HepG2 (cell line): ENCODE results near the gene INHBB. TPM values are rescaled to one million over a fixed set of nuclear protein-coding genes. Genes with fewer than 3 reads are reported as not detected.
A peak's percentile ranks its signal among the peaks of the same experiment; 100 is the strongest.

ENCODE experiments used
- ATAC-seq: fragments of 200-7000 bp; cut with Tn5 transposase; 3 replicates; pipeline ENCODE4 v1.9.1; 2020; ENCODE audit warnings: mild to moderate bottlenecking, moderate library complexity
- BruUV-seq: library from RNA; stranded (reverse); fragments of 400-500 nt; replicated peaks from 2 replicates; lab custom pipeline; 2021; lab: Mats Ljungman, UMichigan
- CTCF ChIA-PET: fragments of 300-600 bp; formaldehyde crosslinking; extraction: SDS; loops from one replicate; lab custom pipeline; 2021; ENCODE audit warnings: low total read pairs, inconsistent platforms, low intra/inter-chr PET ratio; lab: Yijun Ruan, JAX
- POLR2A ChIA-PET: fragments of 350-600 bp; sonication (Branson Sonifier 250); formaldehyde crosslinking; loops from one replicate; lab custom pipeline; 2020; ENCODE audit warnings: antibody characterized with exemption, inconsistent platforms; lab: Yijun Ruan, JAX
- DNase-seq: peaks from one replicate; pipeline ENCODE4 v3.0.0-alpha.2; 2015; ENCODE audit warnings: low spot score
- FAIRE-seq: peaks from 3 replicates; lab custom pipeline; 2011; peaks lifted over from hg19 to GRCh38; lab: Jason Lieb, UNC
- H2AFZ ChIP-seq: one replicate; pipeline ENCODE4 v1.6.1; 2011; ENCODE audit warnings: low read length, inconsistent platforms
- H3K27ac ChIP-seq: fragments of 300-600 bp; 3 replicates; pipeline ENCODE4 v1.8.0; 2011; ENCODE audit warnings: mixed run types, mild to moderate bottlenecking, mixed read lengths, low read length, inconsistent platforms; ENCODE audit not compliant: insufficient read depth; ENCODE audit errors: extremely low read length
- H3K27me3 ChIP-seq, 2 experiments: fragments of 200-600 bp in 1 of 2; 2 replicates in 1 of 2; 3 replicates in 1 of 2; pipeline versions ENCODE4 v1.6.0 to v1.8.0; 2011; ENCODE audit warnings: low read length in 2 of 2, mild to moderate bottlenecking in 2 of 2, moderate library complexity in 2 of 2, inconsistent platforms in 1 of 2; ENCODE audit not compliant: insufficient read depth in 2 of 2, control insufficient read depth in 1 of 2
- H3K36me3 ChIP-seq, 2 experiments: fragments of 200-600 bp in 1 of 2; replicated peaks in 1 of 2; 2 replicates in 1 of 2; 3 replicates in 1 of 2; pipeline versions ENCODE4 v1.5.1 to v1.8.0; 2011; ENCODE audit warnings: low read length in 2 of 2, inconsistent platforms in 1 of 2; ENCODE audit not compliant: insufficient read depth in 2 of 2, control insufficient read depth in 1 of 2
- H3K4me1 ChIP-seq: 2 replicates; pipeline ENCODE4 v1.5.1; 2012; ENCODE audit warnings: low read length, inconsistent platforms; ENCODE audit not compliant: insufficient read depth
- H3K4me2 ChIP-seq: 2 replicates; pipeline ENCODE4 v1.6.0; 2011; ENCODE audit warnings: low read depth, low read length, inconsistent platforms
- H3K4me3 ChIP-seq, 3 experiments: fragments of 200-600 bp in 1 of 3; sonication (generic), shearing (Covaris generic) in 1 of 3; replicated peaks in 1 of 3; 2 replicates each; pipeline ENCODE4 v1.5.1; 2011 to 2016; ENCODE audit warnings: low read length in 3 of 3, inconsistent platforms in 2 of 3, low read depth in 2 of 3, mild to moderate bottlenecking in 2 of 3, control low read depth in 1 of 3, mixed read lengths in 1 of 3; ENCODE audit not compliant: insufficient read depth in 1 of 3
- H3K79me2 ChIP-seq: one replicate; pipeline ENCODE4 v1.6.1; 2011; ENCODE audit warnings: low read length, inconsistent platforms; ENCODE audit not compliant: insufficient read depth
- H3K9ac ChIP-seq: 2 replicates; pipeline ENCODE4 v1.6.0; 2011; ENCODE audit warnings: mild to moderate bottlenecking, low read depth, low read length, inconsistent platforms; ENCODE audit not compliant: insufficient read depth
- H3K9me3 ChIP-seq: 2 replicates; pipeline ENCODE4 v1.5.1; 2012; ENCODE audit warnings: mild to moderate bottlenecking, low read length
- H4K20me1 ChIP-seq: 2 replicates; pipeline ENCODE4 v1.6.0; 2011; ENCODE audit warnings: inconsistent platforms, mild to moderate bottlenecking, low read length, moderate library complexity; ENCODE audit not compliant: insufficient read depth
- DNMT1 ChIP-seq: sonication (generic); formaldehyde crosslinking; IDR thresholded peaks from 2 replicates; pipeline ENCODE4 v1.5.1; 2020; ENCODE audit warnings: mild to moderate bottlenecking, missing genetic modification reagents
- FIP1L1 ChIP-seq: fragments of 200-400 bp; formaldehyde crosslinking; IDR thresholded peaks from 2 replicates; pipeline ENCODE4 v1.6.1; 2018; ENCODE audit warnings: low read depth, mild to moderate bottlenecking, low read length, moderate library complexity, borderline replicate concordance; ENCODE audit not compliant: insufficient read depth
- FOXA1 ChIP-seq, 2 experiments: fragments of 450-650 bp in 1 of 2; sonication (generic) in 1 of 2; formaldehyde crosslinking in 1 of 2; IDR thresholded peaks; 2 replicates each; pipeline versions ENCODE4 v1.4.0 to v1.6.1; 2016 to 2020; ENCODE audit warnings: missing genetic modification reagents in 1 of 2
- FOXO1 ChIP-seq: sonication (generic); formaldehyde crosslinking; IDR thresholded peaks from 2 replicates; pipeline ENCODE4 v1.4.0; 2020; ENCODE audit warnings: missing genetic modification reagents
- HNRNPK ChIP-seq: fragments of 200-400 bp; formaldehyde crosslinking; IDR thresholded peaks from 2 replicates; pipeline ENCODE4 v1.6.1; 2018; ENCODE audit warnings: low read length, low read depth, moderate library complexity, mild to moderate bottlenecking; ENCODE audit not compliant: poor library complexity, severe bottlenecking
- HOXA9 ChIP-seq: sonication (generic); formaldehyde crosslinking; IDR thresholded peaks from 2 replicates; pipeline ENCODE4 v1.8.1; 2022; ENCODE audit warnings: missing genetic modification reagents, mild to moderate bottlenecking, moderate library complexity, borderline replicate concordance
- KMT2B ChIP-seq: IDR thresholded peaks from 2 replicates; pipeline ENCODE4 v1.6.1; 2016; ENCODE audit warnings: missing genetic modification reagents, missing compliant biosample characterization
- MTA1 ChIP-seq: sonication (generic); formaldehyde crosslinking; IDR thresholded peaks from 2 replicates; pipeline ENCODE4 v1.4.0; 2020; ENCODE audit warnings: missing genetic modification reagents, mild to moderate bottlenecking, borderline replicate concordance
- RFXAP ChIP-seq: sonication (generic); formaldehyde crosslinking; IDR thresholded peaks from 2 replicates; pipeline ENCODE4 v1.4.0; 2020; ENCODE audit warnings: missing genetic modification reagents, borderline replicate concordance
- TIGD3 ChIP-seq: sonication (generic); formaldehyde crosslinking; IDR thresholded peaks from 2 replicates; pipeline ENCODE4 v1.5.1; 2020; ENCODE audit warnings: mild to moderate bottlenecking, missing genetic modification reagents, borderline replicate concordance
- ZNF354B ChIP-seq: sonication (generic); formaldehyde crosslinking; IDR thresholded peaks from 2 replicates; pipeline ENCODE4 v1.8.0; 2022; ENCODE audit warnings: mild to moderate bottlenecking, missing genetic modification reagents
- WGBS: methylation state at CpG from one replicate; pipeline ENCODE4 v1.1.6; 2017; ENCODE audit warnings: low lambda C conversion rate; 5-methylcytosine and 5-hydroxymethylcytosine counted together
- in situ Hi-C: cut with HindIII; loops from 2 replicates; pipeline ENCODE4 v1.10.0; 2017; ENCODE audit warnings: low pct_unique_long_range_greater_than_20kb; ENCODE audit not compliant: extremely low pct_ligation_motif_present
- intact Hi-C: fragments of 100-400 bp; cut with micrococcal nuclease; formaldehyde crosslinking; loops from one replicate; pipeline ENCODE4 v1.10.0; 2022; ENCODE audit not compliant: unreplicated experiment
- polyA plus RNA-seq, 8 experiments: library from polyadenylated mRNA; depleted of rRNA in 3 of 8; stranded (reverse) in 7 of 8; unstranded in 1 of 8; fragments of >200 nt; fragmentation: Illumina TruSeq in 4 of 8; extraction: Trizol in 4 of 8; gene quantifications; 2 replicates each; pipeline versions ENCODE4 v1.2.1 to v1.2.3, GENCODE V29; 2011 to 2016; ENCODE audit warnings: low read depth in 4 of 8, missing spikeins in 1 of 8, mixed read lengths in 1 of 8; ENCODE audit not compliant: insufficient read depth in 1 of 8
- total RNA-seq, 5 experiments: library from RNA; depleted of rRNA; stranded (reverse); fragments of >200 nt; fragmentation: Illumina TruSeq; extraction: Trizol; gene quantifications; 2 replicates each; pipeline ENCODE4 v1.2.3, GENCODE V29; 2016; ENCODE audit warnings: low read depth in 1 of 5
- TF ChIP-seq, protein P1 (sequence below): sonication (generic); formaldehyde crosslinking; IDR thresholded peaks from 2 replicates; pipeline ENCODE4 v1.5.0; 2020; ENCODE audit warnings: mild to moderate bottlenecking, missing genetic modification reagents, moderate library complexity

Gene INHBB
- total and polyA plus RNA-seq, 2 of the 13 experiments (the other 11 are each of a cell fraction or from before 2014, with no cell fraction given), result 0.20 to 1.7 TPM

GRCh38 chr2:120348737-120349439 lies 3.0 kb downstream of the INHBB start (continued):
- TF ChIP-seq HOXA9, result 0 out of 2 replicates have a peak, but pooled peaks have one; percentile 29
- peak; percentile 50; the same call in 1 of the 2 replicates for TF ChIP-seq MTA1
- TF ChIP-seq FOXO1 (CRISPR knock-in tag), result 0 out of 2 replicates have a peak, but pooled peaks have one; percentile 4
- TF ChIP-seq, all 625 proteins: peak for 5

- no peaks in the 10 kb centered on the region for H3K36me3 ChIP-seq
- WGBS, result 91% methylated on average over 19 of the region's 31 CpGs
- FAIRE-seq, result no peak
- TF ChIP-seq RFXAP, result no peak
- TF ChIP-seq DNMT1, result 0 out of 2 replicates have a peak, but pooled peaks have one; percentile 11
- ATAC-seq, result no peak
- peaks cover 20 to 82% of the 10 kb centered on the region in 2 experiments; a peak in 4 of 5 replicates for H3K27me3 ChIP-seq
- in situ Hi-C loops, result loop anchor here (5.0 to 10.0 kb wide), 2 partner anchors 48 to 165 kb away; no protein-coding TSS in a partner anchor
- H3K9me3 ChIP-seq, result no peaks in the 10 kb centered on the region
- peaks cover 26% of the 10 kb centered on the region for H3K4me1 ChIP-seq
- H2AFZ ChIP-seq, result no peak overlapping the region
- no peak overlapping the region for H3K4me2 ChIP-seq
- CTCF ChIA-PET, result no interaction called here
- DNase-seq, result no peak
- no peak overlapping the region for H3K9ac ChIP-seq
- POLR2A ChIA-PET, result no interaction called here
- H3K27ac ChIP-seq, result no peak overlapping the region
- intact Hi-C loops, result no loop called here
- no TSS peak for BruUV-seq
- no peak overlapping the region for H3K4me3 ChIP-seq
- H4K20me1 ChIP-seq, result peaks cover 3% of the 10 kb centered on the region; the same call in 1 of the 2 replicates
- no peaks in the 10 kb centered on the region for H3K79me2 ChIP-seq
Measured at GRCh38 chr2:120349440-120349921, 3.5 kb downstream of the INHBB start.

- no peaks in the 10 kb centered on the region for H3K79me2 ChIP-seq
- ChIA-PET POLR2A (no interaction called here), CTCF (no interaction called here)
- no peak overlapping the region for H3K27ac ChIP-seq
- peaks cover 3% of the 10 kb centered on the region; the same call in 1 of the 2 replicates for H4K20me1 ChIP-seq
- H2AFZ ChIP-seq, result no peak overlapping the region
- WGBS, result 79% methylated on average over 17 of the region's 17 CpGs
- ATAC-seq, result no peak
- DNase-seq, result no peak
- no TSS peak for BruUV-seq
- H3K4me1 ChIP-seq, result peaks cover 26% of the 10 kb centered on the region
- no peak overlapping the region for H3K9ac ChIP-seq
- no peak overlapping the region for H3K4me3 ChIP-seq
- H3K4me2 ChIP-seq, result no peak overlapping the region
- H3K27me3 ChIP-seq, result peaks cover 24 to 82% of the 10 kb centered on the region in 2 experiments
- no peaks in the 10 kb centered on the region for H3K36me3 ChIP-seq
- no peak for FAIRE-seq
- intact Hi-C loops, result no loop called here
- H3K9me3 ChIP-seq, result no peaks in the 10 kb centered on the region
- in situ Hi-C loops, result no loop called here
- TF ChIP-seq ZNF354B (CRISPR knock-in tag), result no peak
- no peak for TF ChIP-seq HNRNPK
- no peak for TF ChIP-seq TIGD3 (CRISPR knock-in tag)
- TF ChIP-seq, protein P1, sequence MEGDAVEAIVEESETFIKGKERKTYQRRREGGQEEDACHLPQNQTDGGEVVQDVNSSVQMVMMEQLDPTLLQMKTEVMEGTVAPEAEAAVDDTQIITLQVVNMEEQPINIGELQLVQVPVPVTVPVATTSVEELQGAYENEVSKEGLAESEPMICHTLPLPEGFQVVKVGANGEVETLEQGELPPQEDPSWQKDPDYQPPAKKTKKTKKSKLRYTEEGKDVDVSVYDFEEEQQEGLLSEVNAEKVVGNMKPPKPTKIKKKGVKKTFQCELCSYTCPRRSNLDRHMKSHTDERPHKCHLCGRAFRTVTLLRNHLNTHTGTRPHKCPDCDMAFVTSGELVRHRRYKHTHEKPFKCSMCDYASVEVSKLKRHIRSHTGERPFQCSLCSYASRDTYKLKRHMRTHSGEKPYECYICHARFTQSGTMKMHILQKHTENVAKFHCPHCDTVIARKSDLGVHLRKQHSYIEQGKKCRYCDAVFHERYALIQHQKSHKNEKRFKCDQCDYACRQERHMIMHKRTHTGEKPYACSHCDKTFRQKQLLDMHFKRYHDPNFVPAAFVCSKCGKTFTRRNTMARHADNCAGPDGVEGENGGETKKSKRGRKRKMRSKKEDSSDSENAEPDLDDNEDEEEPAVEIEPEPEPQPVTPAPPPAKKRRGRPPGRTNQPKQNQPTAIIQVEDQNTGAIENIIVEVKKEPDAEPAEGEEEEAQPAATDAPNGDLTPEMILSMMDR (CRISPR knock-in tag), result no peak
- TF ChIP-seq FIP1L1, result no peak
- TF ChIP-seq KMT2B, result no peak
- TF ChIP-seq FOXA1 (IDR thresholded peaks at IDR 0.05), result no peak
- TF ChIP-seq FOXA1 (CRISPR knock-in tag; IDR thresholded peaks at IDR 0.05), result no peak
Measured at GRCh38 chr2:120350080-120350479, 4.1 kb downstream of the INHBB start.
